ENCODE measurements around the gene TCOF1.

DNA sequence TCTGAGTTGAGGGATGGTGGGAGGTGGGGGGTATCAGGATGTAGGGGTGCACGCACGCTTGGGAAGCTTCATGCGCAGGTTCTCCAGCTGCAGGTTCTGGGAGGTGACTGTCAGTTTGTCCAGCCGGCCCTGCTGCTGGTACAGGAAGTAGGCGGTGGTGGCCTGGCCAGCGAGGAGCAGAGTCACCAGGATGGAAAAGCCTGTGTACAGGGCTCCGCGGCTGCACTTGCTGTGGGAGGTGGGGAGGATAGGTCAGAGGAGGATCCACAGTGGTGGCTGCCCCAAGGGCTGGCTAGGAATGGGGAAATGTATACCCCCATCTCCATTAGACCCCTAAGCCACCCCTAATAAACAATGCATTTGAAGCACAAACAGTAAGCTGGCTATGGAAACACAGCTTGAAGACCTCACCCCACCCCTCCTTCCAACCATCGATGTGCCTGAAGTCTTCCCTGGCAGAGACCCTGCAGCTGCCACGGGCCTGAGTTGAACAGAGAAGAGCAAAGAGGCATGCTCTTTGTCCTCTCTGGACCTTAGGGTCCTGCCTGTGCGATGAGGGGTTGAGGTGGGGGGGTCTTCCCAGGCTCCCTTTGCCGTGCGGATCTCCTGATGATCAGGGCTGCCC lies 49.7 kb downstream of the TCOF1 start:
- TF ChIP-seq, protein P1, sequence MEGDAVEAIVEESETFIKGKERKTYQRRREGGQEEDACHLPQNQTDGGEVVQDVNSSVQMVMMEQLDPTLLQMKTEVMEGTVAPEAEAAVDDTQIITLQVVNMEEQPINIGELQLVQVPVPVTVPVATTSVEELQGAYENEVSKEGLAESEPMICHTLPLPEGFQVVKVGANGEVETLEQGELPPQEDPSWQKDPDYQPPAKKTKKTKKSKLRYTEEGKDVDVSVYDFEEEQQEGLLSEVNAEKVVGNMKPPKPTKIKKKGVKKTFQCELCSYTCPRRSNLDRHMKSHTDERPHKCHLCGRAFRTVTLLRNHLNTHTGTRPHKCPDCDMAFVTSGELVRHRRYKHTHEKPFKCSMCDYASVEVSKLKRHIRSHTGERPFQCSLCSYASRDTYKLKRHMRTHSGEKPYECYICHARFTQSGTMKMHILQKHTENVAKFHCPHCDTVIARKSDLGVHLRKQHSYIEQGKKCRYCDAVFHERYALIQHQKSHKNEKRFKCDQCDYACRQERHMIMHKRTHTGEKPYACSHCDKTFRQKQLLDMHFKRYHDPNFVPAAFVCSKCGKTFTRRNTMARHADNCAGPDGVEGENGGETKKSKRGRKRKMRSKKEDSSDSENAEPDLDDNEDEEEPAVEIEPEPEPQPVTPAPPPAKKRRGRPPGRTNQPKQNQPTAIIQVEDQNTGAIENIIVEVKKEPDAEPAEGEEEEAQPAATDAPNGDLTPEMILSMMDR (IDR thresholded peaks at IDR 0.05), result no peak
- TF ChIP-seq EZH2 (IDR thresholded peaks at IDR 0.05; ENCODE audit: borderline replicate concordance, insufficient read depth, low read depth, low read length, poor library complexity, severe bottlenecking), result no peak
